CD4-positive, alpha-beta T cell treated with Interleukin-17A for 4 hours (primary cell): ENCODE results near the gene BSX.
A peak's percentile ranks its signal among the peaks of the same experiment; 100 is the strongest.

ENCODE experiments used
- DNase-seq: peaks from one replicate; pipeline ENCODE4 v3.0.0-alpha.2; 2020; ENCODE audit warnings: mixed read lengths

BSX gene

GRCh38 chr11:122981388-122982264 lies at the start of gene BSX:
TSS of gene BSX (minus strand) at chr11:122981834. CDS start at chr11:122981671, 163 bp downstream.
- DNase-seq, result peak; percentile 51

- no peak for DNase-seq
Measured at GRCh38 chr11:123030517-123030916, 48.9 kb upstream of the BSX start.

- DNase-seq, result peak; percentile 41
Measured at GRCh38 chr11:123020968-123021367, 39.3 kb upstream of the BSX start.

- no peak for DNase-seq
Measured at GRCh38 chr11:123018702-123019101, 37.1 kb upstream of the BSX start.

GRCh38 chr11:123011510-123011909 lies 29.9 kb upstream of the BSX start:
- no peak for DNase-seq

GRCh38 chr11:123006860-123007542 lies 25.4 kb upstream of the BSX start:
- no peak for DNase-seq

GRCh38 chr11:123000721-123001120 lies 19.1 kb upstream of the BSX start:
- DNase-seq, result no peak

GRCh38 chr11:122998727-122999366 lies 17.2 kb upstream of the BSX start:
- no peak for DNase-seq

GRCh38 chr11:122995526-122995925 lies 13.9 kb upstream of the BSX start:
- no peak for DNase-seq

GRCh38 chr11:122984186-122985011 lies 2.8 kb upstream of the BSX start:
- peak; percentile 12 for DNase-seq

- no peak for DNase-seq
Measured at GRCh38 chr11:122983438-122984185, 2.0 kb upstream of the BSX start.

GRCh38 chr11:122979815-122980595 lies 1.6 kb downstream of the BSX start:
- DNase-seq, result no peak

- DNase-seq, result no peak
Measured at GRCh38 chr11:122979103-122979814, 2.4 kb downstream of the BSX start.

GRCh38 chr11:122978299-122978620 lies 3.4 kb downstream of the BSX start:
- no peak for DNase-seq

- no peak for DNase-seq
Measured at GRCh38 chr11:122977470-122978298, 4.0 kb downstream of the BSX start.

- DNase-seq, result no peak
Measured at GRCh38 chr11:122976734-122977469, 4.7 kb downstream of the BSX start.

GRCh38 chr11:122976061-122976733 lies 5.4 kb downstream of the BSX start:
- no peak for DNase-seq

- DNase-seq, result no peak
Measured at GRCh38 chr11:122963961-122964360, 17.7 kb downstream of the BSX start.
